Measurements from ENCODE around the gene ZFYVE27. TPM values are rescaled to one million over a fixed set of nuclear protein-coding genes. Genes with fewer than 3 reads are reported as not detected.

Gene ZFYVE27
- total RNA-seq, 6 experiments from 2014 or later = 16.6 to 23.0 (median 18.3) TPM

GRCh38 chr10:97708167-97708566 is 28.8 kb upstream of the ZFYVE27 start:
- no peak for DNase-seq
- H3K4me3 Mint-ChIP-seq = no peak overlapping the region
- no peak overlapping the region for H3K27ac Mint-ChIP-seq
- peaks cover 50% of the 10 kb centered on the region for H3K4me1 Mint-ChIP-seq (ENCODE audit: low read depth)
- TF ChIP-seq CTCF (IDR thresholded peaks at IDR 0.05) = no peak
- H3K36me3 Mint-ChIP-seq (ENCODE audit: low read depth) = no peaks in the 10 kb centered on the region
- no peaks in the 10 kb centered on the region for H3K9me3 Mint-ChIP-seq
- peaks cover 2% of the 10 kb centered on the region; the same call in 1 of the 2 replicates for H3K27me3 Mint-ChIP-seq (ENCODE audit: insufficient read depth)

- Mint-ChIP-seq H3K27me3 (ENCODE audit: insufficient read depth) (peaks cover 2% of the 10 kb centered on the region), H3K27ac (peak overlapping the region; percentile 50), H3K4me3 (peak overlapping the region; percentile 51), H3K9me3 (no peaks in the 10 kb centered on the region), H3K36me3 (ENCODE audit: low read depth) (no peaks in the 10 kb centered on the region), H3K4me1 (ENCODE audit: low read depth) (peaks cover 50% of the 10 kb centered on the region)
- TF ChIP-seq CTCF (IDR thresholded peaks at IDR 0.05) = peak; percentile 85
- peak; percentile 78 for DNase-seq
Observed at GRCh38 chr10:97708976-97709946, 27.7 kb upstream of the ZFYVE27 start.

GRCh38 chr10:97711640-97712572 is 25.0 kb upstream of the ZFYVE27 start:
- no peak for DNase-seq
- H3K36me3 Mint-ChIP-seq (ENCODE audit: low read depth) = peaks cover 15% of the 10 kb centered on the region
- no peak for TF ChIP-seq CTCF (IDR thresholded peaks at IDR 0.05)
- H3K4me1 Mint-ChIP-seq (ENCODE audit: low read depth) = peaks cover 61% of the 10 kb centered on the region
- H3K4me3 Mint-ChIP-seq = peak overlapping the region; percentile 9; the same call in 1 of the 2 replicates
- peaks cover 2% of the 10 kb centered on the region for H3K27me3 Mint-ChIP-seq (ENCODE audit: insufficient read depth)
- H3K27ac Mint-ChIP-seq = peak overlapping the region; percentile 56
- no peaks in the 10 kb centered on the region for H3K9me3 Mint-ChIP-seq

GRCh38 chr10:97713339-97713825 is 23.5 kb upstream of the ZFYVE27 start, which contains the start of gene MARVELD1:
TSS of gene MARVELD1 (plus strand) at chr10:97713730. CDS start at chr10:97713877, 147 bp downstream.
- H3K4me3 Mint-ChIP-seq = peak within 1 kb of the TSS; percentile 96
- peaks cover 69% of the 10 kb centered on the region for H3K4me1 Mint-ChIP-seq (ENCODE audit: low read depth)
- TF ChIP-seq CTCF (IDR thresholded peaks at IDR 0.05) = no peak

GRCh38 chr10:97713826-97714400 is 23.0 kb upstream of the ZFYVE27 start:
- H3K9me3 Mint-ChIP-seq = no peaks in the 10 kb centered on the region
- H3K27me3 Mint-ChIP-seq (ENCODE audit: insufficient read depth) = peaks cover 2% of the 10 kb centered on the region
- H3K27ac Mint-ChIP-seq = peak overlapping the region; percentile 97
- H3K4me3 Mint-ChIP-seq = peak overlapping the region; percentile 96
- peak; percentile 75 for DNase-seq
- TF ChIP-seq CTCF (IDR thresholded peaks at IDR 0.05) = peak; percentile 62
- H3K36me3 Mint-ChIP-seq (ENCODE audit: low read depth) = peaks cover 32% of the 10 kb centered on the region
- H3K4me1 Mint-ChIP-seq (ENCODE audit: low read depth) = peaks cover 69% of the 10 kb centered on the region

More at GRCh38 chr10:97713339-97713825, 23.5 kb upstream of the ZFYVE27 start, which contains the start of gene MARVELD1:
- H3K27me3 Mint-ChIP-seq (ENCODE audit: insufficient read depth) = peaks cover 2% of the 10 kb centered on the region
- H3K27ac Mint-ChIP-seq = peak within 1 kb of the TSS; percentile 97
- peak; percentile 57 for DNase-seq
- peaks cover 27% of the 10 kb centered on the region for H3K36me3 Mint-ChIP-seq (ENCODE audit: low read depth)
- no peaks in the 10 kb centered on the region for H3K9me3 Mint-ChIP-seq
